B cell (primary cell): ENCODE data around the gene MTMR10.

Experiments
- CTCF ChIP-seq: fragments of 200-600 bp; IDR thresholded peaks from one replicate; pipeline ENCODE4 v1.8.0; 2022; ENCODE audit warnings: antibody characterized with exemption, mild to moderate bottlenecking
- EZH2 ChIP-seq: IDR thresholded peaks from 2 replicates; pipeline ENCODE4 v1.6.1; 2012; ENCODE audit warnings: borderline replicate concordance, low read depth, mild to moderate bottlenecking, moderate library complexity, low read length; ENCODE audit not compliant: insufficient read depth, poor library complexity, severe bottlenecking

- TF ChIP-seq CTCF (no peak), EZH2 (no peak)
These were observed 58.1 kb downstream of the MTMR10 start for GRCh38 chr15:30933293-30933692.
